Smooth muscle cell (in vitro differentiated cells): ENCODE measurements around the gene LARGE1. TPM values are rescaled to one million over a fixed set of nuclear protein-coding genes. Genes with fewer than 3 reads are reported as not detected.

Experiments used
- DNase-seq: peaks from one replicate; lab custom pipeline; 2025; ENCODE audit not compliant: unreplicated experiment; lab: John Stamatoyannopoulos, UW
- H2AFZ ChIP-seq: fragments of 200-600 bp; sonication (generic); 2 replicates; pipeline ENCODE4 v1.6.0; 2016; ENCODE audit warnings: antibody characterized with exemption, low read depth, mild to moderate bottlenecking
- H3F3A ChIP-seq: fragments of 200-600 bp; sonication (generic); 2 replicates; pipeline ENCODE4 v1.6.0; 2017; ENCODE audit warnings: antibody characterized with exemption, low read depth
- H3K27ac ChIP-seq: fragments of 200-600 bp; sonication (generic); 2 replicates; pipeline ENCODE4 v1.5.1; 2016; ENCODE audit warnings: low read depth, mild to moderate bottlenecking
- H3K27me3 ChIP-seq: fragments of 200-600 bp; sonication (generic); 2 replicates; pipeline ENCODE4 v1.6.1; 2016; ENCODE audit warnings: low read depth, mild to moderate bottlenecking
- H3K36me3 ChIP-seq: fragments of 200-600 bp; sonication (generic); 2 replicates; pipeline ENCODE4 v1.5.1; 2016; ENCODE audit warnings: low read depth
- H3K4me1 ChIP-seq: fragments of 200-600 bp; sonication (generic); 2 replicates; pipeline ENCODE4 v1.5.1; 2016; ENCODE audit warnings: low read depth
- H3K4me2 ChIP-seq: fragments of 200-600 bp; sonication (generic); 2 replicates; pipeline ENCODE4 v1.6.0; 2016; ENCODE audit warnings: mild to moderate bottlenecking
- H3K4me3 ChIP-seq: fragments of 200-600 bp; sonication (generic); 2 replicates; pipeline ENCODE4 v1.5.1; 2016; ENCODE audit warnings: mild to moderate bottlenecking
- H3K79me2 ChIP-seq: fragments of 200-600 bp; sonication (generic); 2 replicates; pipeline ENCODE4 v1.6.0; 2016; ENCODE audit warnings: low read depth, mild to moderate bottlenecking
- H3K9ac ChIP-seq: fragments of 200-600 bp; sonication (generic); 2 replicates; pipeline ENCODE4 v1.6.0; 2016; ENCODE audit warnings: low read depth
- H3K9me3 ChIP-seq: fragments of 200-600 bp; sonication (generic); replicated peaks from 2 replicates; pipeline ENCODE4 v1.5.1; 2016; ENCODE audit warnings: low read depth
- H4K20me1 ChIP-seq: fragments of 200-600 bp; sonication (generic); 2 replicates; pipeline ENCODE4 v1.6.0; 2016; ENCODE audit warnings: low read depth
- CTCF ChIP-seq: fragments of 200-600 bp; sonication (generic); IDR thresholded peaks from 2 replicates; pipeline ENCODE4 v1.5.1; 2017; ENCODE audit warnings: borderline replicate concordance, mild to moderate bottlenecking, antibody characterized with exemption; ENCODE audit not compliant: insufficient read depth, poor library complexity, severe bottlenecking
- WGBS: methylation state at CpG from one replicate; pipeline ENCODE4 v1.1.7; 2016; ENCODE audit warnings: low lambda C conversion rate; 5-methylcytosine and 5-hydroxymethylcytosine counted together
- polyA plus RNA-seq: library from polyadenylated mRNA; unstranded; fragments of >200 nt; fragmentation: Nextera tagmentation; extraction: Ambion mirVana; gene quantifications from 2 replicates; pipeline ENCODE4 v1.2.1, GENCODE V29; 2016
- total RNA-seq: library from RNA; depleted of rRNA; stranded (reverse); fragments of >200 nt; gene quantifications from 2 replicates; pipeline ENCODE4 v1.2.3, GENCODE V29; 2014

The LARGE1 gene
- total and polyA plus RNA-seq, 2 experiments from 2014 or later = 11.9 to 18.0 TPM

- Histone ChIP-seq H3K4me1 (no peaks in the 10 kb centered on the region), H3K4me3 (no peak overlapping the region), H3K79me2 (no peaks in the 10 kb centered on the region), H4K20me1 (no peaks in the 10 kb centered on the region), H3K27me3 (no peaks in the 10 kb centered on the region), H3K4me2 (no peak overlapping the region), H3K36me3 (no peaks in the 10 kb centered on the region), H3K9ac (no peak overlapping the region), H2AFZ (no peak overlapping the region), H3F3A (no peaks in the 10 kb centered on the region), H3K9me3 (no peaks in the 10 kb centered on the region), H3K27ac (no peak overlapping the region)
- no peak for TF ChIP-seq CTCF
- WGBS = 95% methylated on average over 11 of the region's 11 CpGs
- no peak for DNase-seq
These were observed 605.2 kb downstream of the LARGE1 start for GRCh38 chr22:33315117-33315516.

- no peaks in the 10 kb centered on the region for H3F3A ChIP-seq
- no peak overlapping the region for H3K27ac ChIP-seq
- DNase-seq = no peak
- no peaks in the 10 kb centered on the region for H3K79me2 ChIP-seq
- H3K27me3 ChIP-seq = no peaks in the 10 kb centered on the region
- WGBS = 89% methylated on average over 5 of the region's 5 CpGs
- TF ChIP-seq CTCF = no peak
- no peak overlapping the region for H3K4me2 ChIP-seq
- no peaks in the 10 kb centered on the region for H3K4me1 ChIP-seq
- H3K4me3 ChIP-seq = no peak overlapping the region
- H3K9me3 ChIP-seq = no peaks in the 10 kb centered on the region
- H4K20me1 ChIP-seq = no peaks in the 10 kb centered on the region
- no peaks in the 10 kb centered on the region for H3K36me3 ChIP-seq
- no peak overlapping the region for H2AFZ ChIP-seq
- no peak overlapping the region for H3K9ac ChIP-seq
These were observed 606.0 kb downstream of the LARGE1 start for GRCh38 chr22:33314316-33314715.

GRCh38 chr22:33303099-33303498 lies 617.2 kb downstream of the LARGE1 start:
- Histone ChIP-seq H3K4me2 (no peak overlapping the region), H3K27ac (no peak overlapping the region), H3K9ac (no peak overlapping the region), H3K36me3 (no peaks in the 10 kb centered on the region), H3K4me3 (no peak overlapping the region), H2AFZ (no peak overlapping the region), H3K27me3 (no peaks in the 10 kb centered on the region), H3K4me1 (no peaks in the 10 kb centered on the region), H3K79me2 (no peaks in the 10 kb centered on the region), H3F3A (no peaks in the 10 kb centered on the region), H3K9me3 (no peaks in the 10 kb centered on the region), H4K20me1 (no peaks in the 10 kb centered on the region)
- DNase-seq = no peak
- TF ChIP-seq CTCF = no peak
- WGBS = 93% methylated on average over 9 of the region's 9 CpGs

- Histone ChIP-seq H3K79me2 (no peaks in the 10 kb centered on the region), H3K27me3 (no peaks in the 10 kb centered on the region), H3F3A (no peaks in the 10 kb centered on the region), H3K4me1 (no peaks in the 10 kb centered on the region), H2AFZ (no peak overlapping the region), H3K36me3 (no peaks in the 10 kb centered on the region), H4K20me1 (no peaks in the 10 kb centered on the region), H3K9ac (no peak overlapping the region), H3K27ac (no peak overlapping the region), H3K9me3 (no peaks in the 10 kb centered on the region), H3K4me3 (no peak overlapping the region), H3K4me2 (no peak overlapping the region)
- no peak for TF ChIP-seq CTCF
- 86% methylated on average over 11 of the region's 11 CpGs for WGBS
- no peak for DNase-seq
These were observed 617.7 kb downstream of the LARGE1 start for GRCh38 chr22:33302549-33302948.
